GM19240 (cell line): ENCODE measurements around the gene MAGI2.

Experiments
- DNase-seq: peaks from one replicate; pipeline ENCODE4 v3.0.0; 2011; ENCODE audit warnings: low spot score; ENCODE audit not compliant: insufficient read length

The MAGI2 gene

GRCh38 chr7:78677391-78677790, 776.1 kb downstream of the MAGI2 start:
- no peak for DNase-seq

GRCh38 chr7:78675511-78675910, 778.0 kb downstream of the MAGI2 start:
- no peak for DNase-seq

- DNase-seq: no peak
Observed at GRCh38 chr7:78673272-78673671, 780.2 kb downstream of the MAGI2 start.

- DNase-seq: no peak
Observed at GRCh38 chr7:78662939-78663338, 790.5 kb downstream of the MAGI2 start.

GRCh38 chr7:78649976-78650375, 803.5 kb downstream of the MAGI2 start:
- no peak for DNase-seq

- DNase-seq: no peak
Observed at GRCh38 chr7:78649236-78649635, 804.2 kb downstream of the MAGI2 start.

- no peak for DNase-seq
Observed at GRCh38 chr7:78642751-78643150, 810.7 kb downstream of the MAGI2 start.

- no peak for DNase-seq
Observed at GRCh38 chr7:78638364-78638763, 815.1 kb downstream of the MAGI2 start.

GRCh38 chr7:78636727-78637126, 816.7 kb downstream of the MAGI2 start:
- DNase-seq: no peak

GRCh38 chr7:78635026-78635793, 818.3 kb downstream of the MAGI2 start:
- no peak for DNase-seq

GRCh38 chr7:78634093-78634492, 819.4 kb downstream of the MAGI2 start:
- DNase-seq: no peak

- DNase-seq: no peak
Observed at GRCh38 chr7:78620920-78621319, 832.5 kb downstream of the MAGI2 start.

GRCh38 chr7:78616539-78616938, 836.9 kb downstream of the MAGI2 start:
- no peak for DNase-seq

- no peak for DNase-seq
Observed at GRCh38 chr7:78609281-78609680, 844.2 kb downstream of the MAGI2 start.

GRCh38 chr7:78607099-78607498, 846.4 kb downstream of the MAGI2 start:
- DNase-seq: no peak

- no peak for DNase-seq
Observed at GRCh38 chr7:78605119-78605518, 848.3 kb downstream of the MAGI2 start.

GRCh38 chr7:78601728-78602127, 851.7 kb downstream of the MAGI2 start:
- no peak for DNase-seq

GRCh38 chr7:78594156-78594555, 859.3 kb downstream of the MAGI2 start:
- DNase-seq: no peak

GRCh38 chr7:78588393-78588792, 865.1 kb downstream of the MAGI2 start:
- DNase-seq: no peak

- DNase-seq: no peak
Observed at GRCh38 chr7:78587443-78588044, 865.9 kb downstream of the MAGI2 start.

- DNase-seq: no peak
Observed at GRCh38 chr7:78585980-78586379, 867.5 kb downstream of the MAGI2 start.

GRCh38 chr7:78578686-78579085, 874.8 kb downstream of the MAGI2 start:
- no peak for DNase-seq
